ENCODE data around the gene AMOTL2.

GRCh38 chr3:134319931-134320330, 54.3 kb downstream of the AMOTL2 start:
- TF ChIP-seq, protein P1, sequence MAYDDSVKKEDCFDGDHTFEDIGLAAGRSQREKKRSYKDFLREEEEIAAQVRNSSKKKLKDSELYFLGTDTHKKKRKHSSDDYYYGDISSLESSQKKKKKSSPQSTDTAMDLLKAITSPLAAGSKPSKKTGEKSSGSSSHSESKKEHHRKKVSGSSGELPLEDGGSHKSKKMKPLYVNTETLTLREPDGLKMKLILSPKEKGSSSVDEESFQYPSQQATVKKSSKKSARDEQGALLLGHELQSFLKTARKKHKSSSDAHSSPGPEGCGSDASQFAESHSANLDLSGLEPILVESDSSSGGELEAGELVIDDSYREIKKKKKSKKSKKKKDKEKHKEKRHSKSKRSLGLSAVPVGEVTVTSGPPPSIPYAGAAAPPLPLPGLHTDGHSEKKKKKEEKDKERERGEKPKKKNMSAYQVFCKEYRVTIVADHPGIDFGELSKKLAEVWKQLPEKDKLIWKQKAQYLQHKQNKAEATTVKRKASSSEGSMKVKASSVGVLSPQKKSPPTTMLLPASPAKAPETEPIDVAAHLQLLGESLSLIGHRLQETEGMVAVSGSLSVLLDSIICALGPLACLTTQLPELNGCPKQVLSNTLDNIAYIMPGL (CRISPR knock-in tag; IDR thresholded peaks at IDR 0.05; ENCODE audit: borderline replicate concordance) = no peak
- TF ChIP-seq, protein P2, sequence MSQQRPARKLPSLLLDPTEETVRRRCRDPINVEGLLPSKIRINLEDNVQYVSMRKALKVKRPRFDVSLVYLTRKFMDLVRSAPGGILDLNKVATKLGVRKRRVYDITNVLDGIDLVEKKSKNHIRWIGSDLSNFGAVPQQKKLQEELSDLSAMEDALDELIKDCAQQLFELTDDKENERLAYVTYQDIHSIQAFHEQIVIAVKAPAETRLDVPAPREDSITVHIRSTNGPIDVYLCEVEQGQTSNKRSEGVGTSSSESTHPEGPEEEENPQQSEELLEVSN (IDR thresholded peaks at IDR 0.05; ENCODE audit: borderline replicate concordance, low read depth) = no peak
